LNCAP (cell line): Measurements from ENCODE around the gene SEH1L.

Experiments used
- TF ChIP-seq, protein P1 (sequence below): fragments of 450-650 bp; IDR thresholded peaks from 2 replicates; pipeline ENCODE4 v1.5.1; 2017; ENCODE audit warnings: mild to moderate bottlenecking

The SEH1L gene, protein sequence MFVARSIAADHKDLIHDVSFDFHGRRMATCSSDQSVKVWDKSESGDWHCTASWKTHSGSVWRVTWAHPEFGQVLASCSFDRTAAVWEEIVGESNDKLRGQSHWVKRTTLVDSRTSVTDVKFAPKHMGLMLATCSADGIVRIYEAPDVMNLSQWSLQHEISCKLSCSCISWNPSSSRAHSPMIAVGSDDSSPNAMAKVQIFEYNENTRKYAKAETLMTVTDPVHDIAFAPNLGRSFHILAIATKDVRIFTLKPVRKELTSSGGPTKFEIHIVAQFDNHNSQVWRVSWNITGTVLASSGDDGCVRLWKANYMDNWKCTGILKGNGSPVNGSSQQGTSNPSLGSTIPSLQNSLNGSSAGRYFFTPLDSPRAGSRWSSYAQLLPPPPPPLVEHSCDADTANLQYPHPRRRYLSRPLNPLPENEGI

GRCh38 chr18:12947285-12948049, at the start of gene SEH1L:
Gene SEH1L, plus strand, starts transcription at chr18:12948011. Its CDS starts 111 bp downstream, at chr18:12948122.
- TF ChIP-seq, protein P1, sequence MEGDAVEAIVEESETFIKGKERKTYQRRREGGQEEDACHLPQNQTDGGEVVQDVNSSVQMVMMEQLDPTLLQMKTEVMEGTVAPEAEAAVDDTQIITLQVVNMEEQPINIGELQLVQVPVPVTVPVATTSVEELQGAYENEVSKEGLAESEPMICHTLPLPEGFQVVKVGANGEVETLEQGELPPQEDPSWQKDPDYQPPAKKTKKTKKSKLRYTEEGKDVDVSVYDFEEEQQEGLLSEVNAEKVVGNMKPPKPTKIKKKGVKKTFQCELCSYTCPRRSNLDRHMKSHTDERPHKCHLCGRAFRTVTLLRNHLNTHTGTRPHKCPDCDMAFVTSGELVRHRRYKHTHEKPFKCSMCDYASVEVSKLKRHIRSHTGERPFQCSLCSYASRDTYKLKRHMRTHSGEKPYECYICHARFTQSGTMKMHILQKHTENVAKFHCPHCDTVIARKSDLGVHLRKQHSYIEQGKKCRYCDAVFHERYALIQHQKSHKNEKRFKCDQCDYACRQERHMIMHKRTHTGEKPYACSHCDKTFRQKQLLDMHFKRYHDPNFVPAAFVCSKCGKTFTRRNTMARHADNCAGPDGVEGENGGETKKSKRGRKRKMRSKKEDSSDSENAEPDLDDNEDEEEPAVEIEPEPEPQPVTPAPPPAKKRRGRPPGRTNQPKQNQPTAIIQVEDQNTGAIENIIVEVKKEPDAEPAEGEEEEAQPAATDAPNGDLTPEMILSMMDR: no peak

- TF ChIP-seq, protein P1: no peak
These were observed 43.7 kb upstream of the SEH1L start for GRCh38 chr18:12904012-12904516.

- TF ChIP-seq, protein P1: no peak
These were observed 41.7 kb upstream of the SEH1L start for GRCh38 chr18:12906119-12906518.

GRCh38 chr18:12906773-12907172, 41.0 kb upstream of the SEH1L start:
- TF ChIP-seq, protein P1: no peak

- TF ChIP-seq, protein P1: no peak
These were observed 40.4 kb upstream of the SEH1L start for GRCh38 chr18:12907258-12907925.

DNA sequence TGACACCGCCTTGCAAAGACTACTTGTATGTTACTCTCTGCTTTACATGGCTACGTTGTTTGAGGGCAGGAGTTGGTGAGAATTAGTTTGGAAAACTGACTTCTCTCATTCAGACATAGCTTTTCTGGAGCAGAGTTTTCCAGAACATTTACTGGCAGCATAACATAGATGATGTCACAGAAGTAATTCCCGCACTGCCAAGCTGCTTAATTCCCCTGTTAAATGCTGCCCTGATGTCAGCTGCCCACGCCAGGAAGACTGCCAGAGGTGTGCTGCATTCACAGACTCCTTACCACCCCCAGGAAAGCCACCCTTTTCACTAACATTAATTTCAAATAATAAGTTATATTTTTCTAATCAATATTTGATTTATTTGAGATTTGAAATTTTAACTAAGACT, 39.1 kb upstream of the SEH1L start:
- TF ChIP-seq, protein P1: no peak
